Liver (tissue), 9 donors: ENCODE data around the gene ALPP. TPM values are rescaled to one million over a fixed set of nuclear protein-coding genes. Genes with fewer than 3 reads are reported as not detected.
A peak's percentile ranks its signal among the peaks of the same experiment; 100 is the strongest.
"Not testable (repeated sequence)": the region's sequence is repeated elsewhere in the genome, so short reads cannot be mapped to it uniquely, and the experiment has no call there.

Experiments used
- DNase-seq: peaks from one replicate; pipeline ENCODE4 v3.0.0-alpha.2; 2017; ENCODE audit warnings: low spot score
- H3K27ac ChIP-seq, 2 donors: one replicate each; pipeline ENCODE4 v1.7.0; 2013; ENCODE audit warnings: inconsistent platforms in 2 of 2, low read length in 2 of 2, control low read depth in 1 of 2, low read depth in 1 of 2, mild to moderate bottlenecking in 1 of 2
- H3K27me3 ChIP-seq, 4 donors: one replicate each; pipeline versions ENCODE4 v1.6.1 to v1.7.0; 2013; ENCODE audit warnings: low read length in 3 of 4, inconsistent platforms in 1 of 4, mild to moderate bottlenecking in 1 of 4, moderate library complexity in 1 of 4; ENCODE audit not compliant: control insufficient read depth in 4 of 4, insufficient read depth in 4 of 4
- H3K36me3 ChIP-seq, 4 donors: one replicate each; pipeline versions ENCODE4 v1.6.1 to v1.7.0; 2013; ENCODE audit warnings: low read length in 3 of 4, mild to moderate bottlenecking in 3 of 4, low read depth in 1 of 4, moderate library complexity in 1 of 4; ENCODE audit not compliant: control insufficient read depth in 4 of 4, insufficient read depth in 3 of 4
- H3K4me1 ChIP-seq, 4 donors: one replicate each; pipeline versions ENCODE4 v1.6.1 to v1.7.0; 2013; ENCODE audit warnings: low read length in 3 of 4, mild to moderate bottlenecking in 3 of 4, moderate library complexity in 1 of 4; ENCODE audit not compliant: control insufficient read depth in 4 of 4, insufficient read depth in 4 of 4
- H3K4me3 ChIP-seq, 3 donors: one replicate each; pipeline versions ENCODE4 v1.6.1 to v1.7.0; 2013; ENCODE audit warnings: low read length in 3 of 3, control low read depth in 1 of 3, low read depth in 1 of 3, mild to moderate bottlenecking in 1 of 3
- H3K9ac ChIP-seq, 2 donors: one replicate each; pipeline ENCODE4 v1.7.0; 2013; ENCODE audit warnings: low read length in 2 of 2, mild to moderate bottlenecking in 2 of 2, moderate library complexity in 2 of 2, control low read depth in 1 of 2, low read depth in 1 of 2
- H3K9me3 ChIP-seq, 4 donors: one replicate each; pipeline versions ENCODE4 v1.6.1 to v1.7.0; 2013; ENCODE audit warnings: low read length in 3 of 4; ENCODE audit not compliant: control insufficient read depth in 4 of 4
- HNF4A ChIP-seq, 2 donors: conservative IDR thresholded peaks; 2 replicates each; pipeline ENCODE4 v1.6.1; 2016; ENCODE audit warnings: antibody characterized with exemption in 2 of 2, mild to moderate bottlenecking in 2 of 2
- HNF4G ChIP-seq: IDR thresholded peaks from 2 replicates; pipeline ENCODE4 v1.6.1; 2016; ENCODE audit warnings: antibody characterized with exemption
- JUND ChIP-seq, 2 donors: IDR thresholded peaks; 2 replicates each; pipeline ENCODE4 v1.6.1; 2016; ENCODE audit warnings: antibody characterized with exemption in 2 of 2
- NR2F2 ChIP-seq: IDR thresholded peaks from 2 replicates; pipeline ENCODE4 v1.6.1; 2016; ENCODE audit warnings: antibody characterized with exemption
- RXRA ChIP-seq, 2 donors: IDR thresholded peaks; 2 replicates each; pipeline ENCODE4 v1.6.1; 2017 to 2018; ENCODE audit warnings: antibody characterized with exemption in 2 of 2, mild to moderate bottlenecking in 1 of 2
- SP1 ChIP-seq: IDR thresholded peaks from 2 replicates; pipeline ENCODE4 v1.6.1; 2018; ENCODE audit warnings: antibody characterized with exemption, mild to moderate bottlenecking
- TAF1 ChIP-seq: conservative IDR thresholded peaks from 2 replicates; pipeline ENCODE4 v1.6.1; 2016; ENCODE audit warnings: antibody characterized with exemption, mild to moderate bottlenecking
- YY1 ChIP-seq: IDR thresholded peaks from 2 replicates; pipeline ENCODE4 v1.6.1; 2016; ENCODE audit warnings: antibody characterized with exemption, mild to moderate bottlenecking
- WGBS: extraction: QIAGEN DNeasy Blood & Tissue Kit; methylation state at CpG from one replicate; pipeline ENCODE4 v1.1.7; 2013; 5-methylcytosine and 5-hydroxymethylcytosine counted together
- polyA plus RNA-seq, 2 donors: library from polyadenylated mRNA; stranded (reverse) in 1 of 2; unstranded in 1 of 2; fragments of 200-250 nt in 1 of 2; fragments of >200 nt in 1 of 2; fragmentation: Nextera tagmentation in 1 of 2; extraction: Ambion mirVana in 1 of 2; gene quantifications; one replicate each; pipeline versions ENCODE4 v1.2.1 to v1.2.3, GENCODE V29; 2013 to 2015
- total RNA-seq, 2 donors: library from RNA; depleted of rRNA; stranded (reverse); fragments of >200 nt; gene quantifications; one replicate each; pipeline ENCODE4 v1.2.3, GENCODE V29; 2014
- TF ChIP-seq, protein P1 (sequence below): IDR thresholded peaks from 2 replicates; pipeline ENCODE4 v1.6.1; 2016; ENCODE audit warnings: antibody characterized with exemption, mild to moderate bottlenecking
- TF ChIP-seq, protein P2 (sequence below): IDR thresholded peaks from 2 replicates; pipeline ENCODE4 v1.6.1; 2016; ENCODE audit warnings: antibody characterized with exemption
- TF ChIP-seq, protein P3 (sequence below): IDR thresholded peaks from 2 replicates; pipeline ENCODE4 v1.6.1; 2016; ENCODE audit warnings: antibody characterized with exemption
- TF ChIP-seq, protein P4 (sequence below): fragments of 150-350 bp; IDR thresholded peaks from 2 replicates; pipeline ENCODE4 v1.5.1; 2017; ENCODE audit warnings: improper control_type of control experiment, low read depth, low read length; ENCODE audit not compliant: missing input control
- TF ChIP-seq, protein P5 (sequence below): IDR thresholded peaks from 2 replicates; pipeline ENCODE4 v1.6.1; 2016; ENCODE audit warnings: antibody characterized with exemption
- donor health status: healthy.
- donor health status: healthy.
- donor health status: healthy.
- donor health status: healthy.
- donor health status: healthy.

Gene ALPP
- total and polyA plus RNA-seq, 4 donors: not detected

DNA sequence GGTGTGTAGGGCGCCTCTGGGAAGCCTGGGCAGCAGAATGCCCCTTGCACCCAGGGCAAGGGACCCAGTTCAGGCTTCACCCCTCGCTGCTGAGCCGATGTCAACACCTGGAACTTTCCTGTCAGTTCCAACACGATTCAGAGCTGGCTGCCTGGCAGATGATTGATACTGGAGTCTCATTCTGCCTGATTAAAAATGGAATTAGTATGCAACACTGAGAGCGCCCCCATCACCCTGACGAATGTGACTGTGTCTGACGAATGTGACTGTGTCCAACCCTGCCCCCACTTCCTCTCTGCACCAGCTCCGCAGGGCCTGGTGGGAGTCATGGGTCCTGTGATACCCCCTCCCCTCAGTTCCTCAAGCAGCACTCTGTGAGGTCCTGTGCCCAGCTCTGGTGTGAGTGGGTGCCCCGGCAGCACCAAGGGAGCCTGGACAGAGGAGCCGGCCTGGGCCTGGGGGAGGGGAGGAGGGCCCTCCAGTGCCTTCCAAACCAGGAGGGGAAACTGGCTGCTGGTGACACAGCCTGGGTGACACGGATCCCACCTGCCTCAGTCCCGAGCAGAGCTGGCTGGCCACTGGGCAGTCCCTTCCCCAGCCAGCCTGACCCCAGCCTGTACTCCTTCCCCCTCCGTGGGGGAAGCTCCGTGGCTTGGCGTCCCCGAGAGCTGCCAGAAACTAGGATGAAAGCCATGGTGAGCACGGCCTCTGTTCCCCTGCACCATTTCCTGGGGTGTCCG, 41.4 kb upstream of the ALPP start:
- 85% methylated on average over 18 of the region's 18 CpGs for WGBS
- DNase-seq: no peak
- Histone ChIP-seq H3K9ac (no peak overlapping the region), H3K9me3 (no peaks in the 10 kb centered on the region), H3K36me3 (peaks cover 0 to 2% (median under 1%) of the 10 kb centered on the region in 4 donors), H3K4me3 (no peak overlapping the region), H3K27ac (no peak overlapping the region), H3K4me1 (no peaks in the 10 kb centered on the region), H3K27me3 (no peaks in the 10 kb centered on the region)
- TF ChIP-seq HNF4A (conservative IDR thresholded peaks at IDR 0.05) (peak in 1 of 2 donors; percentile 4), JUND (IDR thresholded peaks at IDR 0.05) (no peak), TAF1 (no peak), HNF4G (no peak)
- TF ChIP-seq, protein P1, sequence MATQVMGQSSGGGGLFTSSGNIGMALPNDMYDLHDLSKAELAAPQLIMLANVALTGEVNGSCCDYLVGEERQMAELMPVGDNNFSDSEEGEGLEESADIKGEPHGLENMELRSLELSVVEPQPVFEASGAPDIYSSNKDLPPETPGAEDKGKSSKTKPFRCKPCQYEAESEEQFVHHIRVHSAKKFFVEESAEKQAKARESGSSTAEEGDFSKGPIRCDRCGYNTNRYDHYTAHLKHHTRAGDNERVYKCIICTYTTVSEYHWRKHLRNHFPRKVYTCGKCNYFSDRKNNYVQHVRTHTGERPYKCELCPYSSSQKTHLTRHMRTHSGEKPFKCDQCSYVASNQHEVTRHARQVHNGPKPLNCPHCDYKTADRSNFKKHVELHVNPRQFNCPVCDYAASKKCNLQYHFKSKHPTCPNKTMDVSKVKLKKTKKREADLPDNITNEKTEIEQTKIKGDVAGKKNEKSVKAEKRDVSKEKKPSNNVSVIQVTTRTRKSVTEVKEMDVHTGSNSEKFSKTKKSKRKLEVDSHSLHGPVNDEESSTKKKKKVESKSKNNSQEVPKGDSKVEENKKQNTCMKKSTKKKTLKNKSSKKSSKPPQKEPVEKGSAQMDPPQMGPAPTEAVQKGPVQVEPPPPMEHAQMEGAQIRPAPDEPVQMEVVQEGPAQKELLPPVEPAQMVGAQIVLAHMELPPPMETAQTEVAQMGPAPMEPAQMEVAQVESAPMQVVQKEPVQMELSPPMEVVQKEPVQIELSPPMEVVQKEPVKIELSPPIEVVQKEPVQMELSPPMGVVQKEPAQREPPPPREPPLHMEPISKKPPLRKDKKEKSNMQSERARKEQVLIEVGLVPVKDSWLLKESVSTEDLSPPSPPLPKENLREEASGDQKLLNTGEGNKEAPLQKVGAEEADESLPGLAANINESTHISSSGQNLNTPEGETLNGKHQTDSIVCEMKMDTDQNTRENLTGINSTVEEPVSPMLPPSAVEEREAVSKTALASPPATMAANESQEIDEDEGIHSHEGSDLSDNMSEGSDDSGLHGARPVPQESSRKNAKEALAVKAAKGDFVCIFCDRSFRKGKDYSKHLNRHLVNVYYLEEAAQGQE: no peak

DNA sequence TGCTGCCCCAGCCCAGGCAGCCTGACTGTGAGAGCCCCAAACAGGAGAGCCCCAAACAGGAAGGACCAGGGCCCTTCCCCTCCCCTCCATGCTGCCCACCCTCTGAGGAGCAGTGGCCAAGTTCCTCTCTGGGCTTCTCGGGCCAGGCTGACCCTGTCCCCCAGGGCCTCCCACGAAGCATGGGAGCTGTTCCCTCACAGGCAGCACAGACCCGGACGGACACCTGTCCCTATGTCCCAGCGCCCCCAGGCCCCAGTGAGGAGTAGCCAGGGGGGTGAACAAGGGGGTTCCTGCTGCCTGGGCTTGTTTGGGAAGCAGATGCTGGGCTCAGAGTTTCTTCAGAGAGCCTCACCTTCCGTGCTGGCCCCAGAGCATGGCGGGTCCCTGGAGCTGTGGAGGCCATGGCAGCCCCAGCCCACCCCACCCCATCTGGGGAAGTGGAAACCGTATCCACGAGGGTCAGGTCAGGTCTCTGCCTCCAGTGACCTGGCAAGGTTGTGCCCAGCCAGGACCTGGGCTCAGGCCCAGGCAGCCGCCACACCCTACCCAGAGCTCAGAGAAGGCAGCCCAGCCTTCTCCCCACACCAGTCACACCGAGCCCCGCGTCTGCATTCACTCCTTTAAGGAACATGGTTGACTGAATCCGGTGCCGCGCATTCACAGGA, 40.3 kb upstream of the ALPP start:
- not testable (repeated sequence) for H3K27ac ChIP-seq, H3K9ac ChIP-seq, H3K36me3 ChIP-seq, H3K27me3 ChIP-seq, H3K9me3 ChIP-seq, H3K4me3 ChIP-seq, H3K4me1 ChIP-seq, DNase-seq
- 87% methylated on average over 12 of the region's 16 CpGs for whole genome bisulfite sequencing

DNA sequence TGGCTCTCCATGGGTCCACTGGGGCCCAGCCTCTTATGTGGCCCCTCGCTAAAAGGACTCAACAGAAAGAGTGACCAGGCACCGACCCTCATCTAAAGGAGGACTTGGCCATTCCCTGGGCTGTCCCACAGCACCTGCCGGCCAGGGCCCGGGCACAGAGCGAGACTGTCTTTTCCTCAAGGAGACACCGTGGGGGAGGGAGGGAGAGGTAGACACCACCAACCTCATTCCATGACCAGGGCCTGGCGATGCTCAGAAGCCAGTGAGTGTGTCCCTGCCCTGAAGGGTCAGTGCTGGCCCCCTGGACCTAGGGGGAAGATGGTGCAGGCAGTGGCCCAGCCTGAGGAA, 39.8 kb upstream of the ALPP start:
- Histone ChIP-seq H3K36me3 (peaks cover 0 to 2% (median under 1%) of the 10 kb centered on the region in 4 donors), H3K9ac (no peak overlapping the region), H3K4me1 (no peaks in the 10 kb centered on the region), H3K27me3 (no peaks in the 10 kb centered on the region), H3K27ac (no peak overlapping the region), H3K4me3 (no peak overlapping the region), H3K9me3 (no peaks in the 10 kb centered on the region)
- no peak for TF ChIP-seq YY1
- TF ChIP-seq JUND (IDR thresholded peaks at IDR 0.05): no peak
- TF ChIP-seq, protein P1: no peak
- TF ChIP-seq NR2F2: no peak
- no peak for TF ChIP-seq TAF1
- no peak for TF ChIP-seq RXRA (IDR thresholded peaks at IDR 0.05)
- TF ChIP-seq, protein P2, sequence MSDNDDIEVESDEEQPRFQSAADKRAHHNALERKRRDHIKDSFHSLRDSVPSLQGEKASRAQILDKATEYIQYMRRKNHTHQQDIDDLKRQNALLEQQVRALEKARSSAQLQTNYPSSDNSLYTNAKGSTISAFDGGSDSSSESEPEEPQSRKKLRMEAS: no peak
- TF ChIP-seq HNF4A (conservative IDR thresholded peaks at IDR 0.05): no peak
- TF ChIP-seq, protein P3, sequence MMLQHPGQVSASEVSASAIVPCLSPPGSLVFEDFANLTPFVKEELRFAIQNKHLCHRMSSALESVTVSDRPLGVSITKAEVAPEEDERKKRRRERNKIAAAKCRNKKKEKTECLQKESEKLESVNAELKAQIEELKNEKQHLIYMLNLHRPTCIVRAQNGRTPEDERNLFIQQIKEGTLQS: no peak
- TF ChIP-seq, protein P4, sequence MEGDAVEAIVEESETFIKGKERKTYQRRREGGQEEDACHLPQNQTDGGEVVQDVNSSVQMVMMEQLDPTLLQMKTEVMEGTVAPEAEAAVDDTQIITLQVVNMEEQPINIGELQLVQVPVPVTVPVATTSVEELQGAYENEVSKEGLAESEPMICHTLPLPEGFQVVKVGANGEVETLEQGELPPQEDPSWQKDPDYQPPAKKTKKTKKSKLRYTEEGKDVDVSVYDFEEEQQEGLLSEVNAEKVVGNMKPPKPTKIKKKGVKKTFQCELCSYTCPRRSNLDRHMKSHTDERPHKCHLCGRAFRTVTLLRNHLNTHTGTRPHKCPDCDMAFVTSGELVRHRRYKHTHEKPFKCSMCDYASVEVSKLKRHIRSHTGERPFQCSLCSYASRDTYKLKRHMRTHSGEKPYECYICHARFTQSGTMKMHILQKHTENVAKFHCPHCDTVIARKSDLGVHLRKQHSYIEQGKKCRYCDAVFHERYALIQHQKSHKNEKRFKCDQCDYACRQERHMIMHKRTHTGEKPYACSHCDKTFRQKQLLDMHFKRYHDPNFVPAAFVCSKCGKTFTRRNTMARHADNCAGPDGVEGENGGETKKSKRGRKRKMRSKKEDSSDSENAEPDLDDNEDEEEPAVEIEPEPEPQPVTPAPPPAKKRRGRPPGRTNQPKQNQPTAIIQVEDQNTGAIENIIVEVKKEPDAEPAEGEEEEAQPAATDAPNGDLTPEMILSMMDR: no peak
- TF ChIP-seq HNF4G: no peak
- no peak for TF ChIP-seq SP1
- TF ChIP-seq, protein P5, sequence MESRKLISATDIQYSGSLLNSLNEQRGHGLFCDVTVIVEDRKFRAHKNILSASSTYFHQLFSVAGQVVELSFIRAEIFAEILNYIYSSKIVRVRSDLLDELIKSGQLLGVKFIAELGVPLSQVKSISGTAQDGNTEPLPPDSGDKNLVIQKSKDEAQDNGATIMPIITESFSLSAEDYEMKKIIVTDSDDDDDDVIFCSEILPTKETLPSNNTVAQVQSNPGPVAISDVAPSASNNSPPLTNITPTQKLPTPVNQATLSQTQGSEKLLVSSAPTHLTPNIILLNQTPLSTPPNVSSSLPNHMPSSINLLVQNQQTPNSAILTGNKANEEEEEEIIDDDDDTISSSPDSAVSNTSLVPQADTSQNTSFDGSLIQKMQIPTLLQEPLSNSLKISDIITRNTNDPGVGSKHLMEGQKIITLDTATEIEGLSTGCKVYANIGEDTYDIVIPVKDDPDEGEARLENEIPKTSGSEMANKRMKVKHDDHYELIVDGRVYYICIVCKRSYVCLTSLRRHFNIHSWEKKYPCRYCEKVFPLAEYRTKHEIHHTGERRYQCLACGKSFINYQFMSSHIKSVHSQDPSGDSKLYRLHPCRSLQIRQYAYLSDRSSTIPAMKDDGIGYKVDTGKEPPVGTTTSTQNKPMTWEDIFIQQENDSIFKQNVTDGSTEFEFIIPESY: no peak
- no peak for DNase-seq
- 95% methylated on average over 7 of the region's 7 CpGs for WGBS
